NCI-H1694 treated with DMSO at 0.1 percent for 48 hours (cell line): ENCODE results near the gene PRDM16.
"Not testable (repeated sequence)": the region's sequence is repeated elsewhere in the genome, so short reads cannot be mapped to it uniquely, and the experiment has no call there.

Experiments
- DNase-seq: peaks from one replicate; lab custom pipeline; 2025; lab: John Stamatoyannopoulos, UW

PRDM16 gene

GRCh38 chr1:3082051-3082450, 13.0 kb downstream of the PRDM16 start:
- DNase-seq: no peak

- no peak for DNase-seq
Measured at GRCh38 chr1:3082571-3083516, 13.8 kb downstream of the PRDM16 start.

DNA sequence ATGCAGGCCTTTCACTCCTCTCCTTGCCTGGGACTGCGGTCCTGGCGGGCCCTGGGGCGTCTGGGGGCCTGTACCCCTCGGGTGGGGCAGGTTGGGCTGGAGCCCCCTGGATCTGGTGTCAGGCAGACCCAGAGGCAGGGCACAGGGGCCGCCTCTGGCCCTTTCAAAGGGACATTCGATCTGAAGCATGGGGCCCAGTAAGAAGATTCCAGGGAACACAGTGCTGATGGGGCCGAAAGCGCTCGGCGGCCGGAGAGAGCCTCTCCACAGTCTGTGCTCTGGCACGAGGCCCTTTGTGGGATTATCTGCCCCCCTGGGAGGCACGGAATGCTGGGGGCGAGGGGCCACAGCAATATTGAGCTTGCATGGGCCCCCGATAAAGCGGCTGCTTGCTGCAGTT, 15.2 kb downstream of the PRDM16 start:
- DNase-seq: no peak

GRCh38 chr1:3084726-3085125, 15.7 kb downstream of the PRDM16 start:
- no peak for DNase-seq

DNA sequence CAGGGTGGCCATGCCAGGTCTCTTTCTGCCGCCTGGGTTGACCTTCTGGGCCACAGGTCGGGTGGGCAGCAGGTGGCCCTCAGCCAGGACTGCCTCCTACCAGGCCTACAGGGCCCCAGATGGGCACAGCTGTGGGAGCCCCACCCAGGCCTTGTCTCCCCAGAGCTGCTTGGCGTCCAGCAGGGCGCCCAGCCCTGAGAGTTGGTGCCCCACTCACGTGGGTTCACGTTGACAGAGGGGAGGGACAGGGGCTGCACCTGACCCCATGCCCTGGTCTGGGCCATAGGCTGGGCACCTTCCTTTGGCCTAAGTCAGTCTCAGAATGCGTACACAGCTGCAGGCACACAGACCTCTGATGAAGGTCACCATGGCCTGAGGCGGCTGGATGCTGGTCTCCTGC, 16.7 kb downstream of the PRDM16 start:
- DNase-seq: no peak

DNA sequence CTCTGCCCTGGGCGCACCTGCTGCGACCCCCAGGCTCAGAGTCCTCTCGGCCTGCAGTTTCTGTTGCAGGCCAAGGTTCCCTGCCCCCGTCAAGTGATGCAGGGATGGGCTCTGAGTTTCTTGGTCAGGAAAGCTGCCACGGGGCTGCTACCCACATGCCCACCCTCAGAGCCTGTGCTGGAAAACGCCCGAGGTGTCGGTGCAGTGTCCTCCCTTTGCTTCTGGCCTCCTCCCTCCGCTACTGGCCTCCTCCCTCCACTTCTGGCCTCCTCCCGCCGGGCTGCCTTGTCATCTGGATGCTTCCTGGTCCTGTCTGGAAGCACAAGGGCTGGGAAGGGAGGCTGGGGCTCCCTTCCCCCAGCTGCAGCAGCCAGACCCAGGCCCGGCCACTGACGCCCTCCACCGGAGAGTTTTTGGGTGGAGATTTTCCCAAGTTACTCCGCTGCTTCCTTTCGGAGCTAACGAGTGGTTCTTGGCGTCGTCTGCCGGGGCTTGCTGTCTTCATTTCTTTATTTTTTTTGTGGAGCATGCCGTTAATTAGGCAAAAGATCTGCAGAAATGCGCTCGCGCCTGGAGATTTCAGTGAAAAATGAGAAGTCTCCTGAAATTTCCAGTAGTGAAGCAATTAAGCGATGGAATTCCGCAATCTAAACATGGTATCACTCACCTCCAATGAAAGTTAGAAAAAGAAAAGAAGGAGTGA, 17.4 kb downstream of the PRDM16 start:
- DNase-seq: no peak

DNA sequence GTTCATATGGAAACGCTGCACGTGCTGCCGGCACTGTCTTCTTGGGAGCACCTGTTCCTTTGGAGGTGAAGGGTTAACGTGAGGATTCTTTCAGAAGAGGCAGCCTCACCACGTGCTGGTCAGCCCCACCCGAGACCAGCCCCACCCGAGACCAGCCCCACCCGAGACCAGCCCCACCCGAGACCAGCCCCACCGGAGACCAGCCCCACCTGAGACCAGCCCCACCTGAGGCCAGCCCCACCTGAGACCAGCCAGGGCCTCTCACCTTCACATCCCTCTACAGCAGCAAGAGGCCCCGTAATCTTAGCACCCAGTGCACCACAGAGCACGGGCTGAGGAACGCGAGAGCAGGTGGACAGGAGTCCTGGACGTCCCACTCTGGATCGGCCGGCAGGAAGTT, 18.0 kb downstream of the PRDM16 start:
- no peak for DNase-seq

DNA sequence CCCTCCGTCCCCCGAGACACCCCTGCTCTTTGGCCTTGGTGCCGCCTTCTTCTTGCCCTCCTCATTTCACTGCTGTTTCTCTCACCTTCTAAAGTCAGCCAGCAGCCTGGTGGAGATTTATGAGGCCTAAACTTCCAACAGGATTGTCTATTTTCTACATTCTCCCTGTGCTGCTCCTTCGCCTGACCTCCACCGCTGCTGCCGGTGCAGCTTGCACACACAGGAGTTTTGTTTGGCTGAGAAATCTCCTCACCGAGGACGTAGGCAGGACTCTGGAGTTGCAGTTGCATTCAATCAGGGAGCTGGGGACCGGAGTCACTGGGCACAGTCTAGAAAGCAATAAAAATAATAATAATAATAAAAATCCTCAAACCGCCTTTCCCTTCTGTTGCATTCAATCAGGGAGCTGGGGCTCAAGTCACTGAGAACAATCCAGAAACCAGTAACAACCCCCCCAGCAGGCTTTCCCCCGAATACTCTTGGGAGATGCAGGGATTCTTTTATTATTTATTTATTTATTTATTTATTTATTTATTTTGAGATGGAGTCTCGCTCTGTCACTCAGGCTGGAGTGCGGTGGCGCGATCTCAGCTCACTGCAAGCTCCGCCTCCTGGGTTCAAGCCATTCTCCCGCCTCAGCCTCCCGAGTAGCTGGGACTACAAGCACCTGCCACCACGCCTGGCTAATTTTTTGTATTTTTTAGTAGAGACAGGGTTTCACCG, 19.1 kb downstream of the PRDM16 start:
- DNase-seq: not testable (repeated sequence)

GRCh38 chr1:3089490-3089889, 20.5 kb downstream of the PRDM16 start:
- no peak for DNase-seq

DNA sequence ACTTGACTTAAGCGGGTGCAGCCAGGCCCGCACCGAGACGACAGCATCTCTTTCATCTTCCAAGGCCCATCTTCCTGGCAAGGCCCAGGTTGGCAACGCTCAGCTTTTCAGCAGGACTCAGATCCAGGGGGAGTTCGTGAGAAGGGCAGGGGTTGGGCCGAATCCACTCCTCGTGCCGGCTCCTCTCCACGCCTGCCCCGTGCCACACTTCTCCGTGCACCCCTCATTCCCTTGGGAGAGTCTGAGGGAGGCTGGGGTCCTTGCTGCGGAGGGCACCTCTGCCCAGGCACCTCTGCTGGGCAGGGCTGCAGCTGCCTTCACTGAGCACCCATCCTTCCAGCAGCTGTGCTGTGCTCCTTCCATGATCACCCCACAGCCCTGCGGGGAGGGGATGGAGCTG, 22.3 kb downstream of the PRDM16 start:
- no peak for DNase-seq

DNA sequence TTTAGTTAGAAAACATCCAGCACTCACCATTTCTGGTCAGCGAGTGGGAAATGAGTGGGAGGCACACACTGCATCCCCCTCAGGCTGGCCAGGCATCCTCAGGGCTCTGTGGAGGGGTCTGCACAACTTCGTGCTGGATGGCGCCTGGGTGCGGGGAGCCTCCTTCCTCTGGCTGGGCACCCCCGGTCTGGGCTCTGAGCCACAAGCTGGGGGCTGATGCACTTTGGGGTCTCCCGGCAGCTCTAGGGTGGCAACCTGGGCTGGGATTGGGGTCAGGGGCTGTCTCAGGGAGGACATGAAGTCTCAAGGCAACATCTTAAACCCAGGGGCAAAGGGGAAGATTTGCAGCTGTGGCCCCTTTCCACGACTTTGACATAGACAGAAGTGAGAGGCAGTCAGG, 23.5 kb downstream of the PRDM16 start:
- no peak for DNase-seq

- no peak for DNase-seq
Measured at GRCh38 chr1:3093898-3094626, 25.1 kb downstream of the PRDM16 start.

- DNase-seq: no peak
Measured at GRCh38 chr1:3094863-3095780, 26.1 kb downstream of the PRDM16 start.

DNA sequence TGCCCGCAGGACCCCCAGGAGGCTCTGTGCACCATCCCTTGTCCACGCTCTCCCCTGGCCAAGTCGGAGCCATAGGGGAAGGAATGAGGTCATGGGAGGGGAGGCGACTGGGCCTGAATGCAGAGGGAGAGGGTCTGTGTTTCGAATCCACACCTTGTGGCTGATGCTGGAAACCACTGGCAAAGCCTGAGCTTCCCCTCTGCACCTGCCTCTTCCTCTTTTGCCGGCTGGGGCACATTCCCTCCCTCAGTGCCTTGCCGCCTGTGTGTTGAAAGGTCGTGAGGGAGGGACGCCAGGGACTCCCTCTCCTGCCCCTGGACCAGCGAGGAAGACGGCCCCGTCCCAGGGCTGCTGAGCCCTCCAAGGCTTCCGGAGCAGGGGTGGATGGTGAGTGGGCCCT, 27.3 kb downstream of the PRDM16 start:
- no peak for DNase-seq

DNA sequence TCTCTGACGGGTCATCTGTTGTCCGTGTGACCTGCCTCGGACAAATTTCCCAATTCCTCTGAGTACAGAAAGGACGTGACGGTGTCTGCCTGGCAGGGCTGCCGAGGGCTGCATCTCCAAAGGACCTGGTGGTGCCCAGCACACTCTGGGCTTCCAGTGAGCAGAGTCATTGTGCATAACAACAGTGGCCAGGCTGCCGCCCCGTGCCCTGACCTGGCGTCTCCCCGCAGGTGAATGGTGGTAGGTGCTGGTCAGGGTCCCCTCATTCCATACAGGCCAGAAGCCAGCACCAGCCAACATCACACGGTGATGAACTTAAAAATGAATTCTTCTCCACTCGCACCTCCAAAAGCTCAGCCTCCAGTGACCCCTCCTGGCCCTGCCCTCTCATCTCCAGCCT, 28.2 kb downstream of the PRDM16 start:
- DNase-seq: no peak

DNA sequence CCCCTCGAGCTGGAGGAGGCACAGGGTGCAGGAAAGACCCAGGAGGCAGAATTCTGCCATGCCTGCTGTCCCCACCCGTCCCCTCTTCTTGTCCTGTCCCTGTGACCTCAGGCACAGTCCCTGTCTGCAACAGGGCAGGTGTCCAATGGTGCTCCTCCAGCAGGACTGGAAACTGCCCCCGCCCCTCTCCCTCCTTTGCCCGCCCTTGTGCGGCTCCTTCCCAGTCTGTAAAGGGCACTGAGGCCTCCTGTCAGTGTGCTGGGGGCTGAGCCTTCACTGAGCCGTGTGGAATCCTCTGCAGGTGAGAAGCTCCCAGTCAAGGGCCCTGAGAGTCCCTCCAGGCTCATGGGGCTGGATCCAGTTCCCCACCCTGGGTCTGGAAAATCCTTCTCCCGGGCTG, 28.9 kb downstream of the PRDM16 start:
- DNase-seq: no peak

DNA sequence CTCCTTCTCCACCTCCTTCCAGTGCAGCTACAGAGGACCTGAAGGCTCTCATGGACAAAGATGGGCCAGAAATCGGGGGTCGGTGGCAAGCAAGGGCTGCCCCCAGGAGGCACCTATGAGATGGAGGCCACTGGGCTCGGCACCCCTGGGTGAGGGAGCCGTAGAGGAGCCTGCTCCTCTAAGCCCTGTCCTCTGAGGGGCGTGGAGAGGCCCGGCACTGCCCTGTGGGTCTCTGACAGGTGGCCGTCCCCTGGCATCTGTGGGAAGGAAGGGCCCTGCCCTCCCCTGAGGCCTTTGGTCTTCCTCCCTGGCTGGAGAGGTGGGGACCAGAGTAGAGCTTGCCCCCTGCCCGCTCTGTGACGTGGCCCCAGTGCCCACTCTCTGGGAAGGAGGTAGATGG, 30.9 kb downstream of the PRDM16 start:
- no peak for DNase-seq

DNA sequence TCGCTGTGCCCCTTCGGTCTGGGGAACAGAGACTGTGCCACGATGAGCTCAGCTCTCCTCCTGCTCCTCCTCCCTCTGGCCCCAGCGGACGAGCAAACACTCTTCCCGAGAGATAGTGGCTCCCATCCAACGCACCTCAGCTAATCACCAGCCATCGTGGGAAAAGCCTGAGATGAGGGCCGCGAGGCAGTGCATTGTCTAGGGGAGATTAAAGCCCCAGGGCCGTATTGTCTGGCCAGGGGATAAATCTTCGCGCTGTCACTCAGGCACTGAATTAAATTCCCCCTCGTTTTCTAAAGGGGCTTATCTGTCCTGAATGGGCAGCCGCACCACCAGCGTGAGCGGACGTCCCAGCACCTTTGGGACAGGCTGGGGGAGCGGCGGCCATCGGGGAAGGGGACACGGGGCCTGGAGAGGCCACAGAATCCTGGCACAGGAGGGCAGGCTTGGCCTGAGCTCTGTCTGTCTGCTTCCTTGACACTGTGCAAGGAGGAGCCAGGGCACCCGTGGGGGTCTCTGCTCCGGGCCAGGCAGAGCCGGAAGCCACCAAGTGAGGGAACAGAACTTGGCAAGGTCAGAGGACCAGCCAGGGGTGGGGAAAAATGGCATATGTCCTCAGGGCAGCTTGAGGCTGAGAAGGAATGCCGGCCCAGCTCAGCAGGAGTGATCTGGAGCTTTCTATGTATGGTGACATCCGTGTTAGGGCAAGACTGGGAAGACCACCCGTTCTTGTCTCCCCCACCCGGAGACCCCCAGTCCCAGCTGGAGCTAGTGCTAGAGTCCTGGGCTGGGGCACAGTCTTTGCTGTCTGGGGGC, 32.3 kb downstream of the PRDM16 start:
- no peak for DNase-seq

DNA sequence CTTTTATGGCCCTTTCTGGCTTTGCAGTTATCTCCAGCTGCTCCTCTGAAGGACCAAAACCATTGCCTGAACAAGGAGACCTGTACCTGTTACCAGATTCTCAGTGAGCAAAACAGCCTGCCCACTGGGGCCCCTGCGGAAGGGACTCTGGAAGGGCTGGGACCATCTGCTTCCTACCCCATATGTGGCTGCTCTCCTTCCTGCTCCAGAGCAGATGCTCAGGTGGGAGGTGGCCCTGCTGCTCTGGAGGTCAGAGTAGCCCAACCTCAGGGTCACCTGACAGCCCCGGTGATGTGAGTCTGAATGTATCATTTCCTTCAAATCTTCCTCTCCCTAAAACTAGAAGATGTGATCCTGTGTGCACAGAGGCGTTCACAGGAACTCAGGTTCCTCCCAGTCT, 33.6 kb downstream of the PRDM16 start:
- DNase-seq: no peak
